ENCODE results near the gene MAP1B. TPM values are rescaled to one million over a fixed set of nuclear protein-coding genes. Genes with fewer than 3 reads are reported as not detected.

The MAP1B gene
- total RNA-seq, 2 donors from 2014 or later: 6.1 to 16.2 TPM

DNA sequence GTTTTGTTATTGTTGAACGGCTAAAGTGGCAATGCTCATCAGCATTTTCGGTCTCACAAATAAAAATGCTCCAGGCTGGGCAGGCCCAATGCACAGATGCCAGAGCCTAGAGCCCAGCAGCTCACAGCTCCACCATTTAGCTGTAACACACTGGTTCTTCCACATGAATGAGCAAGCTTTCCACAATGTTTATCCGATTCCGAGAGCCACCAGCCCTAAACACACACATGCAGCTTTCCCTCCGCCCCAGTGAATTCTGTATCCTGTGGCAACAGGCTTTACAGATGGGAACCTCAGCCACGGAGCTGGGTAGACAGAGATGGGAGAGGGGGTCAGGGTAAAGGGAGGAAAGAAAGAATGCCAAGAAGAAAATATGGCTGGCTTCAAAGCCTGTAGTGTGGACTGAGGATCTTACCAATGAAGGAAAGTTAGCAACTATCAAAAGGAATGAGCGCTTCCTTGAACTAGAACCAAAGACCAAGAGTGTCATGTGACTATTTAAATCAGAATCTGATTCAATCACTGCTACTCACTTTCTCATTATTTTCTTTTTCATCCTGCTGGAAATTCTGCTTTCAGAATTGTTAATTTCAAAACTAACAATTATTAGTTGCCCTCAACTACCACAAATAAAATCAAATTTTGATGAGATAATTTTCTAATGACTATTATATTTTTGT, 135.7 kb downstream of the MAP1B start:
- no peak for DNase-seq
- TF ChIP-seq, protein P1, sequence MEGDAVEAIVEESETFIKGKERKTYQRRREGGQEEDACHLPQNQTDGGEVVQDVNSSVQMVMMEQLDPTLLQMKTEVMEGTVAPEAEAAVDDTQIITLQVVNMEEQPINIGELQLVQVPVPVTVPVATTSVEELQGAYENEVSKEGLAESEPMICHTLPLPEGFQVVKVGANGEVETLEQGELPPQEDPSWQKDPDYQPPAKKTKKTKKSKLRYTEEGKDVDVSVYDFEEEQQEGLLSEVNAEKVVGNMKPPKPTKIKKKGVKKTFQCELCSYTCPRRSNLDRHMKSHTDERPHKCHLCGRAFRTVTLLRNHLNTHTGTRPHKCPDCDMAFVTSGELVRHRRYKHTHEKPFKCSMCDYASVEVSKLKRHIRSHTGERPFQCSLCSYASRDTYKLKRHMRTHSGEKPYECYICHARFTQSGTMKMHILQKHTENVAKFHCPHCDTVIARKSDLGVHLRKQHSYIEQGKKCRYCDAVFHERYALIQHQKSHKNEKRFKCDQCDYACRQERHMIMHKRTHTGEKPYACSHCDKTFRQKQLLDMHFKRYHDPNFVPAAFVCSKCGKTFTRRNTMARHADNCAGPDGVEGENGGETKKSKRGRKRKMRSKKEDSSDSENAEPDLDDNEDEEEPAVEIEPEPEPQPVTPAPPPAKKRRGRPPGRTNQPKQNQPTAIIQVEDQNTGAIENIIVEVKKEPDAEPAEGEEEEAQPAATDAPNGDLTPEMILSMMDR (IDR thresholded peaks at IDR 0.05): no peak
- H3K27ac ChIP-seq: no peak overlapping the region
- H3K9me3 ChIP-seq: no peaks in the 10 kb centered on the region
- H3K27me3 ChIP-seq: no peaks in the 10 kb centered on the region
- no peak overlapping the region for H3K9ac ChIP-seq (ENCODE audit: low read depth in 2 of 2, low read length in 2 of 2)
- no peak overlapping the region for H3K4me3 ChIP-seq
- peaks cover 6% of the 10 kb centered on the region for H3K4me1 ChIP-seq
- H3K36me3 ChIP-seq: no peaks in the 10 kb centered on the region
- intact Hi-C loops (cut with DNase I): no loop called here

- Histone ChIP-seq H3K27me3 (no peaks in the 10 kb centered on the region), H3K9me3 (no peaks in the 10 kb centered on the region), H3K4me1 (peaks cover 6% of the 10 kb centered on the region), H3K36me3 (no peaks in the 10 kb centered on the region), H3K27ac (no peak overlapping the region), H3K9ac (ENCODE audit: low read depth in 2 of 2, low read length in 2 of 2) (no peak overlapping the region), H3K4me3 (no peak overlapping the region)
- TF ChIP-seq, protein P1 (IDR thresholded peaks at IDR 0.05): no peak
- no peak for DNase-seq
- intact Hi-C loops (cut with DNase I): no loop called here
Observed at GRCh38 chr5:72243706-72244105, 136.4 kb downstream of the MAP1B start.

GRCh38 chr5:72244862-72245371, 137.6 kb downstream of the MAP1B start:
- no peak overlapping the region for H3K27ac ChIP-seq
- H3K36me3 ChIP-seq: no peaks in the 10 kb centered on the region
- TF ChIP-seq, protein P1 (IDR thresholded peaks at IDR 0.05): no peak
- H3K4me1 ChIP-seq: peaks cover 6% of the 10 kb centered on the region
- intact Hi-C loops (cut with DNase I): no loop called here
- H3K4me3 ChIP-seq: no peak overlapping the region
- no peaks in the 10 kb centered on the region for H3K27me3 ChIP-seq
- H3K9me3 ChIP-seq: no peaks in the 10 kb centered on the region
- H3K9ac ChIP-seq (ENCODE audit: low read depth in 2 of 2, low read length in 2 of 2): no peak overlapping the region
- no peak for DNase-seq

- H3K27ac ChIP-seq: no peak overlapping the region
Observed at GRCh38 chr5:72245546-72245945, 138.3 kb downstream of the MAP1B start.

GRCh38 chr5:72245951-72246532, 138.8 kb downstream of the MAP1B start:
- H3K4me3 ChIP-seq: no peak overlapping the region
- H3K4me1 ChIP-seq: peaks cover 6% of the 10 kb centered on the region
- no peaks in the 10 kb centered on the region for H3K9me3 ChIP-seq
- no peak for DNase-seq
- H3K36me3 ChIP-seq: no peaks in the 10 kb centered on the region
- no peak overlapping the region for H3K9ac ChIP-seq (ENCODE audit: low read depth in 2 of 2, low read length in 2 of 2)
- peak overlapping the region; percentile 5 for H3K27ac ChIP-seq
- H3K27me3 ChIP-seq: no peaks in the 10 kb centered on the region
- intact Hi-C loops (cut with DNase I): no loop called here
- TF ChIP-seq, protein P1 (IDR thresholded peaks at IDR 0.05): no peak

More at GRCh38 chr5:72245546-72245945, 138.3 kb downstream of the MAP1B start:
- intact Hi-C loops (cut with DNase I): no loop called here
- Histone ChIP-seq H3K4me1 (peaks cover 6% of the 10 kb centered on the region), H3K36me3 (no peaks in the 10 kb centered on the region), H3K9me3 (no peaks in the 10 kb centered on the region), H3K4me3 (no peak overlapping the region), H3K27me3 (no peaks in the 10 kb centered on the region), H3K9ac (ENCODE audit: low read depth in 2 of 2, low read length in 2 of 2) (no peak overlapping the region)
- DNase-seq: no peak
- TF ChIP-seq, protein P1 (IDR thresholded peaks at IDR 0.05): no peak

All from colonic mucosa (tissue), 4 donors.